SK-N-SH treated with all-trans-retinoic acid at 6 μM for 48 hours (cell line): ENCODE data around the gene NXPH1.

ENCODE experiments used
- BACH2 ChIP-seq: fragments of 250-450 bp; sonication (Bioruptor Pico); IDR thresholded peaks from 2 replicates; pipeline ENCODE4 v1.9.0; 2021; ENCODE audit warnings: mild to moderate bottlenecking, borderline replicate concordance
- CREB5 ChIP-seq: fragments of 250-450 bp; sonication (Bioruptor Pico); IDR thresholded peaks from 2 replicates; pipeline ENCODE4 v1.5.1; 2020; ENCODE audit warnings: low read depth, mild to moderate bottlenecking, moderate library complexity
- POU6F1 ChIP-seq: fragments of 250-450 bp; sonication (Bioruptor Pico); IDR thresholded peaks from 2 replicates; pipeline ENCODE4 v1.8.0; 2021; ENCODE audit warnings: low read depth, mild to moderate bottlenecking, moderate library complexity, borderline replicate concordance
- PPARA ChIP-seq: fragments of 250-450 bp; sonication (Bioruptor Pico); IDR thresholded peaks from 2 replicates; pipeline ENCODE4 v1.5.0; 2020; ENCODE audit warnings: mild to moderate bottlenecking, borderline replicate concordance
- TCF4 ChIP-seq: fragments of 250-450 bp; sonication (Bioruptor Pico); IDR thresholded peaks from 2 replicates; pipeline ENCODE4 v1.8.0; 2021; ENCODE audit warnings: mild to moderate bottlenecking, moderate library complexity, borderline replicate concordance
- ZC3H10 ChIP-seq: fragments of 250-450 bp; sonication (Bioruptor Pico); IDR thresholded peaks from 2 replicates; pipeline ENCODE4 v1.5.1; 2021; ENCODE audit warnings: mild to moderate bottlenecking, moderate library complexity
- ZFP3 ChIP-seq: fragments of 250-450 bp; sonication (Bioruptor Pico); IDR thresholded peaks from 2 replicates; pipeline ENCODE4 v1.5.0; 2020; ENCODE audit warnings: mild to moderate bottlenecking, moderate library complexity

- TF ChIP-seq ZC3H10 (CRISPR knock-in tag) (no peak), BACH2 (CRISPR knock-in tag) (no peak), PPARA (no peak), CREB5 (no peak), TCF4 (CRISPR knock-in tag) (no peak), POU6F1 (CRISPR knock-in tag) (no peak), ZFP3 (no peak)
Measured at GRCh38 chr7:8515640-8516185, 82.3 kb downstream of the NXPH1 start.
